K562 (cell line): ENCODE results near the gene MICU1. TPM values are rescaled to one million over a fixed set of nuclear protein-coding genes. Genes with fewer than 3 reads are reported as not detected.

ENCODE experiments used
- ADNP ChIP-seq: fragments of 200-800 bp; sonication (Bioruptor generic); IDR thresholded peaks from 2 replicates; pipeline ENCODE4 v1.6.1; 2016; ENCODE audit warnings: missing genetic modification characterization, missing compliant biosample characterization
- CHD1 ChIP-seq: fragments of 200-600 bp; sonication (generic); IDR thresholded peaks from one replicate; pipeline ENCODE4 v1.6.1; 2012; ENCODE audit warnings: mild to moderate bottlenecking, moderate library complexity, low read length, inconsistent platforms
- CXXC5 ChIP-seq: fragments of 250-450 bp; sonication (Bioruptor Pico); IDR thresholded peaks from 2 replicates; pipeline ENCODE4 v1.8.0; 2022; ENCODE audit warnings: inconsistent platforms, mild to moderate bottlenecking, moderate library complexity
- GTF2F1 ChIP-seq: IDR thresholded peaks from 2 replicates; pipeline ENCODE4 v1.6.1; 2011; ENCODE audit warnings: low read depth, low read length, improper control_type of control experiment
- HNRNPL ChIP-seq: fragments of 200-400 bp; formaldehyde crosslinking; IDR thresholded peaks from 2 replicates; pipeline ENCODE4 v1.6.1; 2017; ENCODE audit warnings: low read depth, mild to moderate bottlenecking, low read length
- JUND ChIP-seq, 2 experiments: IDR thresholded peaks; 2 replicates in 1 of 2; 3 replicates in 1 of 2; pipeline ENCODE4 v1.6.1; 2011; ENCODE audit warnings: borderline replicate concordance in 2 of 2, low read depth in 2 of 2, low read length in 2 of 2, improper control_type of control experiment in 1 of 2, missing biosample characterization in 1 of 2, missing genetic modification characterization in 1 of 2, missing genetic modification reagents in 1 of 2
- L3MBTL2 ChIP-seq: fragments of 450-650 bp; IDR thresholded peaks from 2 replicates; pipeline ENCODE4 v1.6.1; 2016; ENCODE audit warnings: mild to moderate bottlenecking, moderate library complexity
- MCM2 ChIP-seq: fragments of 450-650 bp; IDR thresholded peaks from 2 replicates; pipeline ENCODE4 v1.6.1; 2017; ENCODE audit warnings: low read depth, mild to moderate bottlenecking
- NCOA1 ChIP-seq: fragments of 450-650 bp; IDR thresholded peaks from 2 replicates; pipeline ENCODE4 v1.6.1; 2016; ENCODE audit warnings: low read depth
- NFE2 ChIP-seq: IDR thresholded peaks from 2 replicates; pipeline ENCODE4 v1.6.1; 2014; ENCODE audit warnings: antibody characterized with exemption, low read depth
- RAD51 ChIP-seq: fragments of 450-650 bp; IDR thresholded peaks from 2 replicates; pipeline ENCODE4 v1.7.1; 2016; ENCODE audit warnings: low read depth, mild to moderate bottlenecking, borderline replicate concordance
- STAG1 ChIP-seq: sonication (generic); formaldehyde crosslinking; IDR thresholded peaks from 2 replicates; pipeline ENCODE4 v1.5.0; 2020; ENCODE audit warnings: missing genetic modification reagents, borderline replicate concordance
- STAT5A ChIP-seq: IDR thresholded peaks from 2 replicates; pipeline ENCODE4 v1.6.1; 2012; ENCODE audit warnings: low read length, inconsistent platforms, borderline replicate concordance
- ZNF232 ChIP-seq: sonication (generic); formaldehyde crosslinking; IDR thresholded peaks from 2 replicates; pipeline ENCODE4 v1.8.0; 2022; ENCODE audit warnings: mild to moderate bottlenecking, missing genetic modification reagents
- ZNF311 ChIP-seq: fragments of 250-450 bp; sonication (Bioruptor Pico); IDR thresholded peaks from 2 replicates; pipeline ENCODE4 v1.4.0; 2020; ENCODE audit warnings: mild to moderate bottlenecking, moderate library complexity
- ZNF436 ChIP-seq: fragments of 250-450, 450-650 bp; sonication (Bioruptor Pico); formaldehyde crosslinking; IDR thresholded peaks from 2 replicates; pipeline ENCODE4 v1.7.0; 2020; ENCODE audit warnings: mild to moderate bottlenecking
- ZNF75A ChIP-seq: fragments of 450-650 bp; formaldehyde crosslinking; IDR thresholded peaks from 2 replicates; pipeline ENCODE4 v1.4.0; 2020; ENCODE audit warnings: mild to moderate bottlenecking
- ZNF764 ChIP-seq: fragments of 250-450 bp; sonication (Bioruptor Pico); IDR thresholded peaks from 2 replicates; pipeline ENCODE4 v1.4.0; 2020; ENCODE audit warnings: low read depth, mild to moderate bottlenecking, moderate library complexity
- polyA plus RNA-seq, 8 experiments: library from polyadenylated mRNA; depleted of rRNA in 4 of 8; stranded (reverse) in 5 of 8; unstranded in 3 of 8; fragments of >200 nt; fragmentation: Nextera tagmentation in 2 of 8; fragmentation: Illumina TruSeq in 1 of 8; extraction: Ambion mirVana in 2 of 8; extraction: Trizol in 1 of 8; gene quantifications; 2 replicates each; pipeline versions ENCODE4 v1.2.1 to v1.2.3, GENCODE V29; 2011 to 2014; ENCODE audit warnings: inconsistent platforms in 1 of 8, missing spikeins in 1 of 8
- total RNA-seq, 7 experiments: library from RNA; depleted of rRNA in 6 of 7; stranded (reverse); fragments of >200 nt in 6 of 7; fragmentation: Illumina TruSeq in 2 of 7; extraction: Trizol in 2 of 7; gene quantifications; 2 replicates each; pipeline versions ENCODE4 v1.2.1 to v1.2.3, GENCODE V29; 2011 to 2021; ENCODE audit warnings: low replicate concordance in 1 of 7
- TF ChIP-seq, protein P1 (sequence below): fragments of 250-450 bp; sonication (Bioruptor Pico); IDR thresholded peaks from 2 replicates; pipeline ENCODE4 v1.4.0; 2020; ENCODE audit warnings: mild to moderate bottlenecking
- TF ChIP-seq, protein P2 (sequence below): sonication (generic); formaldehyde crosslinking; IDR thresholded peaks from 2 replicates; pipeline ENCODE4 v1.8.0; 2022; ENCODE audit warnings: mild to moderate bottlenecking, missing genetic modification reagents
- TF ChIP-seq, protein P3 (sequence below): fragments of 250-450 bp; sonication (Bioruptor Pico); IDR thresholded peaks from 2 replicates; pipeline ENCODE4 v1.5.0; 2021; ENCODE audit warnings: mild to moderate bottlenecking, moderate library complexity
- TF ChIP-seq, protein P4 (sequence below): conservative IDR thresholded peaks from 2 replicates; pipeline ENCODE4 v1.6.1; 2011; ENCODE audit warnings: low read depth, mild to moderate bottlenecking, low read length; ENCODE audit not compliant: control insufficient read depth

The MICU1 gene
- total and polyA plus RNA-seq, 9 of the 15 experiments (the other 6 are each of a cell fraction or from before 2014, with no cell fraction given): 29.3 to 76.8 (median 48.4) TPM

DNA sequence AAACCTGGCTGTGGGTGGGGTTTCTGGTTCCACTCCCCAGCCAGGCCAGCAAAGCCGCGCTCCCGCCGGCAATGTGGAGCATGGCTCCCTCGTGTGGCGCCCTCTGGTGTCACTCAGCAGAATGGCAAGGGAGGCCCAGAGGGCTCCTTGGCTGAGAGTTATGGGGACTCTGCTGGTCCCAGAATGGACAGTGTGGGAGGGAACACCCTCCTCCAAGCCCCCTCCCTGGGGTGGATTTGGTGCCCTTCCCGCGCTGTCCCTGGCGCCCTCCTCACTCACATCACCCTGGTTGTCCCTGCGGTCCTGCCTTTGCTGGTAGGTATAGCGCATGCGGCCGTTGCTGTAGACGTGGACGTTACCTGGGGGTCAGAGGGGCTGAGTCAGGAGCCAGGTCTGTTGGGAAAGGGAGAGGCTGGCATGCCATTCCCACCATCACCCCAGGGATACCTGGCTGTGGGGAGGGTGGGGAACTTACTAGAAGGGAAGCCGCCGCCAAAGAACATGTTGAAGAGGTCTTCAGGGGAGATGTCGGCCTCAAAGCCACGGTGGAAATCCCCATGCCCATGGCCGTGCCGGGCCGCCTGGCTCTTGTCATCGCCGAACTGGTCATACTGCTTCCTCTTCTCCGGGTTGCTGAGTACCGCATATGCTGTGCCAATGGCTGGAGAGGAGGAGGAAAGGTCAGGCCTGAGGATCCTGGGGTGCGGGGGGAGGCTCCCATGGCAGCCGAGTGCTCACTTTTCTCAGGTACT lies 285.2 kb downstream of the MICU1 start (continued):
- TF ChIP-seq, protein P1, sequence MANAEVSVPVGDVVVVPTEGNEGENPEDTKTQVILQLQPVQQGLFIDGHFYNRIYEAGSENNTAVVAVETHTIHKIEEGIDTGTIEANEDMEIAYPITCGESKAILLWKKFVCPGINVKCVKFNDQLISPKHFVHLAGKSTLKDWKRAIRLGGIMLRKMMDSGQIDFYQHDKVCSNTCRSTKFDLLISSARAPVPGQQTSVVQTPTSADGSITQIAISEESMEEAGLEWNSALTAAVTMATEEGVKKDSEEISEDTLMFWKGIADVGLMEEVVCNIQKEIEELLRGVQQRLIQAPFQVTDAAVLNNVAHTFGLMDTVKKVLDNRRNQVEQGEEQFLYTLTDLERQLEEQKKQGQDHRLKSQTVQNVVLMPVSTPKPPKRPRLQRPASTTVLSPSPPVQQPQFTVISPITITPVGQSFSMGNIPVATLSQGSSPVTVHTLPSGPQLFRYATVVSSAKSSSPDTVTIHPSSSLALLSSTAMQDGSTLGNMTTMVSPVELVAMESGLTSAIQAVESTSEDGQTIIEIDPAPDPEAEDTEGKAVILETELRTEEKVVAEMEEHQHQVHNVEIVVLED (CRISPR knock-in tag): no peak
- TF ChIP-seq ZNF232 (CRISPR knock-in tag): no peak
- no peak for TF ChIP-seq HNRNPL
- TF ChIP-seq STAT5A: no peak
- TF ChIP-seq STAG1 (CRISPR knock-in tag): peak; percentile 94
- TF ChIP-seq ZNF764: no peak
- TF ChIP-seq ZNF75A (CRISPR knock-in tag): no peak
- no peak for TF ChIP-seq ZNF436 (CRISPR knock-in tag)
- no peak for TF ChIP-seq ADNP (tag)
- no peak for TF ChIP-seq MCM2
- TF ChIP-seq CHD1: no peak
- peak; percentile 61; the same call in 1 of the 2 replicates for TF ChIP-seq JUND (IDR thresholded peaks at IDR 0.05; ENCODE audit: borderline replicate concordance, low read depth, low read length)
- peak; percentile 14; the same call in 1 of the 3 replicates for TF ChIP-seq JUND (tag; IDR thresholded peaks at IDR 0.05; ENCODE audit: borderline replicate concordance, low read depth, low read length)
- no peak for TF ChIP-seq NCOA1
- TF ChIP-seq, protein P2, sequence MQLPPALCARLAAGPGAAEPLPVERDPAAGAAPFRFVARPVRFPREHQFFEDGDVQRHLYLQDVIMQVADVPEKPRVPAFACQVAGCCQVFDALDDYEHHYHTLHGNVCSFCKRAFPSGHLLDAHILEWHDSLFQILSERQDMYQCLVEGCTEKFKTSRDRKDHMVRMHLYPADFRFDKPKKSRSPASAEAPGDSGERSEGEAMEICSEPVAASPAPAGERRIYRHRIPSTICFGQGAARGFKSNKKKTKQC: 0 out of 2 replicates have a peak, but pooled peaks have one; percentile 20
- TF ChIP-seq ZNF311 (CRISPR knock-in tag): no peak
- peak; percentile 63; the same call in 1 of the 2 replicates for TF ChIP-seq L3MBTL2
- TF ChIP-seq NFE2: no peak
- TF ChIP-seq, protein P3, sequence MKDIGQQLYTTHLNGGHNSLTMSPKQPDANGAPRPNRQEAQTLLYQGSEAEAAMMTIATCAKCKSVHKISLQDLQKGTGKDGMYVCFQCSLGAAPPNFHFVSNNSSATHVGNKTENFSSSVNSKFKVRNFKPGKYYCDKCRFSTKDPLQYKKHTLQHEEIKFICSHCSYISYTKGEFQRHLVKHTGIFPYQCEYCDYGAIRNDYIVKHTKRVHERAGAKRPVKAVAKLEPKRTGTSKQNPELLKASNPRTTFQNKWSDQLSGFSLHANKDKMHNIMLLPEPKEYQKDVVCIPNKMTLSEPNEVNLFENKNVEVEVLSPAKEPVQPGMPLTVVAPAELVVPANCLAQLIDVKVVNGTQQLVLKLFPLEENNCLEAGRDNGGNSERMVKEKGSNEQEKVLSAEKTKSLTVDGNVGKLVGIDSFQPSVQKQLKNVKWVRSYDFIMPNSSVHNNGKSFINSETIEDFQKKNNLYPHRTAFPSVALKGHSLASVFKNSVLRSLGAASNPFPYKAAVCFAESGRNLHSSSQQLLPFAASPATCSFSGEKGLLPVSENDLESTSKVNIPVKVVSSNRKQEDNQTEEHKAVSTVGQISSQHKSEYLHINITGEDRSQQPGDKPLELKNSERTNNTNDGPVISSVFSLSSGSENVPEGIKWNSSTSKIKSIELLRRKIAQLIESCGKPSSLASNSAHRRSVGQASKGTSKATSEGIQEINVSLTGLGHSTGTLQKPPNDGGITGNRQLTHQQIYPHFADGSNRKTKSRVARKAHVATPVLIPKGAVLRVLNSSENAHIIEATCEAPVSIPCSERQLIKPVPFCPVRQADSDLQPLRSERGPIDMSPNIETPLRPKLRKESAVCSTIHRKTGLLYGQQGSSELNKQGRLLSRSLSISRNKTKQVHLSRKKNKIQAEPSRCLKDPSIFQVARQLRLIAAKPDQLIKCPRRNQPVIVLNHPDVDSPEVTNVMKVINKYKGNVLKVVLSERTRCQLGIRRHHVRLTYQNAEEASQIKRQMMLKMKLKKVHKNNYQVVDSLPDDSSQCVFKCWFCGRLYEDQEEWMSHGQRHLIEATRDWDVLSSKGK: no peak
- no peak for TF ChIP-seq RAD51
- TF ChIP-seq GTF2F1: no peak
- 0 out of 2 replicates have a peak, but pooled peaks have one; percentile 31 for TF ChIP-seq CXXC5 (CRISPR knock-in tag)
- TF ChIP-seq, protein P4, sequence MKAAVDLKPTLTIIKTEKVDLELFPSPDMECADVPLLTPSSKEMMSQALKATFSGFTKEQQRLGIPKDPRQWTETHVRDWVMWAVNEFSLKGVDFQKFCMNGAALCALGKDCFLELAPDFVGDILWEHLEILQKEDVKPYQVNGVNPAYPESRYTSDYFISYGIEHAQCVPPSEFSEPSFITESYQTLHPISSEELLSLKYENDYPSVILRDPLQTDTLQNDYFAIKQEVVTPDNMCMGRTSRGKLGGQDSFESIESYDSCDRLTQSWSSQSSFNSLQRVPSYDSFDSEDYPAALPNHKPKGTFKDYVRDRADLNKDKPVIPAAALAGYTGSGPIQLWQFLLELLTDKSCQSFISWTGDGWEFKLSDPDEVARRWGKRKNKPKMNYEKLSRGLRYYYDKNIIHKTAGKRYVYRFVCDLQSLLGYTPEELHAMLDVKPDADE: 0 out of 2 replicates have a peak, but pooled peaks have one; percentile 36
